KMS-11 (cell line): Measurements from ENCODE around the gene TRAPPC3L.

Source experiments
- H2AFZ ChIP-seq: fragments of 200-600 bp; sonication (generic); 2 replicates; pipeline ENCODE4 v1.6.1; 2016; ENCODE audit warnings: antibody characterized with exemption, mixed run types, low read depth
- H3K27ac ChIP-seq: fragments of 200-600 bp; sonication (generic); 2 replicates; pipeline ENCODE4 v1.6.1; 2016; ENCODE audit warnings: mild to moderate bottlenecking, mixed run types
- H3K27me3 ChIP-seq: fragments of 200-600 bp; sonication (generic); 2 replicates; pipeline ENCODE4 v1.6.1; 2017; ENCODE audit warnings: mild to moderate bottlenecking, low read depth, mixed run types, moderate library complexity; ENCODE audit not compliant: insufficient read depth
- H3K36me3 ChIP-seq: fragments of 200-600 bp; sonication (generic); 2 replicates; pipeline ENCODE4 v1.6.1; 2017; ENCODE audit warnings: mild to moderate bottlenecking, mixed run types; ENCODE audit not compliant: insufficient read depth
- H3K4me1 ChIP-seq: fragments of 200-600 bp; sonication (generic); 2 replicates; pipeline ENCODE4 v1.6.1; 2016; ENCODE audit warnings: mild to moderate bottlenecking, low read depth, mixed run types; ENCODE audit not compliant: poor library complexity, severe bottlenecking
- H3K4me2 ChIP-seq: fragments of 200-600 bp; sonication (generic); 2 replicates; pipeline ENCODE4 v1.7.0; 2016; ENCODE audit warnings: mild to moderate bottlenecking, mixed run types
- H3K4me3 ChIP-seq: fragments of 200-600 bp; sonication (generic); IDR thresholded peaks from 2 replicates; pipeline ENCODE4 v1.6.1; 2017; ENCODE audit warnings: low read depth, low read length, mixed read lengths; ENCODE audit not compliant: insufficient read depth
- H3K79me2 ChIP-seq: fragments of 200-600 bp; sonication (generic); 2 replicates; pipeline ENCODE4 v1.6.1; 2016; ENCODE audit warnings: low read depth, mixed run types; ENCODE audit not compliant: insufficient read depth
- H3K9ac ChIP-seq: fragments of 200-600 bp; sonication (generic); 2 replicates; pipeline ENCODE4 v1.6.1; 2016; ENCODE audit warnings: mild to moderate bottlenecking, mixed run types
- H4K20me1 ChIP-seq: fragments of 200-600 bp; sonication (generic); 2 replicates; pipeline ENCODE4 v1.6.1; 2016; ENCODE audit warnings: mild to moderate bottlenecking, mixed run types; ENCODE audit not compliant: insufficient read depth
- CTCF ChIP-seq: fragments of 200-600 bp; sonication (generic); conservative IDR thresholded peaks from 2 replicates; pipeline ENCODE4 v1.6.1; 2017; ENCODE audit warnings: low read depth, mild to moderate bottlenecking, antibody characterized with exemption, low read length, moderate library complexity, mixed read lengths

The TRAPPC3L gene

DNA sequence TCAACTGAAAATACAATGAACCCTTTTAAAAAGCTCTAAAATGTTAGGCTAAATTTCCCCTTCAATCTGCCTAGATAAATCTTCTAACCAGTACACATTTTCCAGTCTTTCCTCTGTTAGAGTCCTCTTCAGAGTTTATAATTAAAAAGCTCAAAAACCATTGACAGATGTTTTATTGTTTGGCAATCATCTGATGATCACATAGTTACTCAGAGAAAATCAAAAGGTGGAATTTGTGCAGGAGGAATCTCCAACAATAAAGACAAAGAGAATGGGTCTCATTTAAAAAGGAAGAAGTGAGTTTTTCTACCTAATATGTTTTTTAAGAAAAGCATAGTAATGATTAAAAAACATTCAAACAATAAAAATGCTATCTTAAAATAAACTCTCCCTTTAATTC, 3.1 kb downstream of the TRAPPC3L start:
- Histone ChIP-seq H3K27ac (no peak overlapping the region), H4K20me1 (no peaks in the 10 kb centered on the region), H3K9ac (no peak overlapping the region), H2AFZ (no peak overlapping the region), H3K4me1 (no peaks in the 10 kb centered on the region), H3K27me3 (no peaks in the 10 kb centered on the region), H3K4me3 (no peak overlapping the region), H3K4me2 (no peak overlapping the region), H3K36me3 (no peaks in the 10 kb centered on the region), H3K79me2 (no peaks in the 10 kb centered on the region)
- no peak for TF ChIP-seq CTCF

GRCh38 chr6:116536216-116536621, 9.3 kb downstream of the TRAPPC3L start:
- H3K79me2 ChIP-seq: no peaks in the 10 kb centered on the region
- H2AFZ ChIP-seq: no peak overlapping the region
- no peak overlapping the region for H3K4me2 ChIP-seq
- H3K36me3 ChIP-seq: no peaks in the 10 kb centered on the region
- no peaks in the 10 kb centered on the region for H3K4me1 ChIP-seq
- no peak overlapping the region for H3K4me3 ChIP-seq
- no peaks in the 10 kb centered on the region for H4K20me1 ChIP-seq
- H3K27ac ChIP-seq: no peak overlapping the region
- no peak overlapping the region for H3K9ac ChIP-seq
- no peaks in the 10 kb centered on the region for H3K27me3 ChIP-seq
- peak; percentile 70 for TF ChIP-seq CTCF

DNA sequence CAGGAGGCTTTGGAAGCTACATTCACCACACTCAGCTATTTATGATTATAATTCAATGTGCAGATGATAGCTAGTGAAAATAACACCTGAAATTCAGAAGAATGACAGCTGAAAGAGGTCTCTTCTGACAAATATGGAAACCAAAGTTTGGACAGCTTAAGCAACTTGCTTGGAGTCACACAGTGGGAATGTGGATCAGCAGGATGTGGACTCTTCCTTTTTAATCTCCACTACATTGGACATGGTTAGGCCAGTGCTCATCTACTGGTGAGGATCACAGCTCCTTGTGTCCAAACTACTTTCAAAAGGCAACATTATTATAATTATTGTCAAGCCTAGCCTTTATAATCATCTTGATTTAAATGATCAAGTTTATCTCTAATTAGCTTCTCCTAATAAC, 10.4 kb downstream of the TRAPPC3L start:
- H3K4me1 ChIP-seq: no peaks in the 10 kb centered on the region
- H3K27me3 ChIP-seq: no peaks in the 10 kb centered on the region
- H3K79me2 ChIP-seq: no peaks in the 10 kb centered on the region
- TF ChIP-seq CTCF: no peak
- no peaks in the 10 kb centered on the region for H4K20me1 ChIP-seq
- H3K4me2 ChIP-seq: no peak overlapping the region
- no peaks in the 10 kb centered on the region for H3K36me3 ChIP-seq
- H3K9ac ChIP-seq: no peak overlapping the region
- no peak overlapping the region for H2AFZ ChIP-seq
- H3K27ac ChIP-seq: no peak overlapping the region
- no peak overlapping the region for H3K4me3 ChIP-seq

DNA sequence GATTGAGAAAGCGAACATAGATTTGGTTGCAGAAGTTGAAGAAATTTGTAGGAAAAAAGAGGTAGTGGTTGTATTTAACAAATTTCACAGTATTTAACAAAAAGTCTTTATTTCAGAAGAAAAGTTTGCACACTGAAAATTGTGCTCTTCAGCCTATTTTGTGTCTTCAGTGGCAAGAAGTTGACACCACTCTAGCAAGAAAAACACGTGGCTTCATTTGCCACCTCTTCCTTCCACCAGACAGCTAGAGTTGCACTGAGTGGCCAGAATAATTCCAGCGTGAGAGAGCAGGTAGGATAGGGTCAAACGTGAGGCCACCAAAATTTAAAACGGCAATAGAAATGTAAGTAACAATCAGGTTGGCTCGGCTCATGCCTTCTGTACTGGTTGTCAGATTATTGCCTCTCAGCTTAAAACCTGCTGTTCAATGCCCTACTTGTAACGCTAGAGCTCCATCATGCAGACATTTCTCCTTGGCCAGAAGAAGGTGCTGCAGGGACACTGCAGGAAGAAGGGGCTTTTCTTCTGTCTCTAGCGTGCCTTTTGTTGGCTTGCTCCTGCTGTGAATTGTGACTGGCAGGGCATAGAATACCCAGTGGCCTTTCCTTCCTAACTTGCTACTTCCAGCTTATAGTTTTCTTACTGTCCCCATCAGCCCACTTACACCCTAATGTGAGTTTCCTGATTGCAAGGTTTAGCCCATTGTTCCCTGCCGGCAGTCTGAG, 12.1 kb downstream of the TRAPPC3L start:
- no peak overlapping the region for H3K9ac ChIP-seq
- H3K27ac ChIP-seq: no peak overlapping the region
- no peaks in the 10 kb centered on the region for H3K27me3 ChIP-seq
- no peaks in the 10 kb centered on the region for H4K20me1 ChIP-seq
- no peaks in the 10 kb centered on the region for H3K36me3 ChIP-seq
- H2AFZ ChIP-seq: no peak overlapping the region
- TF ChIP-seq CTCF: no peak
- H3K4me3 ChIP-seq: no peak overlapping the region
- H3K79me2 ChIP-seq: no peaks in the 10 kb centered on the region
- no peak overlapping the region for H3K4me2 ChIP-seq
- H3K4me1 ChIP-seq: no peaks in the 10 kb centered on the region
